Astrocyte (in vitro differentiated cells and primary cell): Measurements from ENCODE around the gene ATP9A. TPM values are rescaled to one million over a fixed set of nuclear protein-coding genes. Genes with fewer than 3 reads are reported as not detected.

Source experiments
- DNase-seq: peaks from one replicate; pipeline ENCODE4 v3.0.0-alpha.2; 2010; ENCODE audit warnings: low read depth
- FAIRE-seq: peaks from 2 replicates; lab custom pipeline; 2011; peaks lifted over from hg19 to GRCh38; lab: Jason Lieb, UNC
- H2AFZ ChIP-seq: 2 replicates; pipeline ENCODE4 v1.6.0; 2012; ENCODE audit warnings: low read depth, low read length, inconsistent platforms
- H3K27ac ChIP-seq: 2 replicates; pipeline ENCODE4 v1.5.1; 2011; ENCODE audit warnings: low read depth, low read length, inconsistent platforms
- H3K27me3 ChIP-seq: 2 replicates; pipeline ENCODE4 v1.6.0; 2011; ENCODE audit warnings: low read length, inconsistent platforms; ENCODE audit not compliant: insufficient read depth
- H3K36me3 ChIP-seq: 2 replicates; pipeline ENCODE4 v1.5.1; 2011; ENCODE audit warnings: low read length, inconsistent platforms; ENCODE audit not compliant: insufficient read depth
- H3K4me1 ChIP-seq: 2 replicates; pipeline ENCODE4 v1.5.1; 2011; ENCODE audit warnings: low read length, inconsistent platforms; ENCODE audit not compliant: insufficient read depth
- H3K4me2 ChIP-seq: 2 replicates; pipeline ENCODE4 v1.6.0; 2012; ENCODE audit warnings: low read length, inconsistent platforms
- H3K4me3 ChIP-seq: 2 replicates; pipeline ENCODE4 v1.5.1; 2011; ENCODE audit warnings: low read depth, mild to moderate bottlenecking, low read length, inconsistent platforms; ENCODE audit not compliant: insufficient read depth
- H3K79me2 ChIP-seq: 2 replicates; pipeline ENCODE4 v1.6.0; 2012; ENCODE audit warnings: mild to moderate bottlenecking, low read length, inconsistent platforms; ENCODE audit not compliant: insufficient read depth
- H3K9ac ChIP-seq: 2 replicates; pipeline ENCODE4 v1.6.0; 2012; ENCODE audit warnings: mild to moderate bottlenecking, low read length, inconsistent platforms
- H3K9me3 ChIP-seq: 2 replicates; pipeline ENCODE4 v1.5.1; 2012; ENCODE audit warnings: low read depth, mild to moderate bottlenecking, low read length, inconsistent platforms; ENCODE audit not compliant: insufficient read depth
- H4K20me1 ChIP-seq: 2 replicates; pipeline ENCODE4 v1.6.0; 2012; ENCODE audit warnings: low read length, inconsistent platforms; ENCODE audit not compliant: insufficient read depth
- H3K27ac Mint-ChIP-seq: one replicate; pipeline ENCODE4 v1.8.0; 2021; ENCODE audit warnings: mild to moderate bottlenecking, mixed read lengths; ENCODE audit not compliant: unreplicated experiment
- H3K27me3 Mint-ChIP-seq: one replicate; pipeline ENCODE4 v1.8.0; 2021; ENCODE audit warnings: low read depth, mixed read lengths; ENCODE audit not compliant: unreplicated experiment
- H3K36me3 Mint-ChIP-seq: one replicate; pipeline ENCODE4 v1.8.0; 2021; ENCODE audit warnings: low read depth, mixed read lengths; ENCODE audit not compliant: unreplicated experiment
- H3K4me1 Mint-ChIP-seq: one replicate; pipeline ENCODE4 v1.8.0; 2021; ENCODE audit warnings: low read depth, mixed read lengths; ENCODE audit not compliant: unreplicated experiment
- H3K4me3 Mint-ChIP-seq: one replicate; pipeline ENCODE4 v1.8.0; 2021; ENCODE audit warnings: mild to moderate bottlenecking, moderate library complexity, mixed read lengths; ENCODE audit not compliant: unreplicated experiment
- H3K9me3 Mint-ChIP-seq: one replicate; pipeline ENCODE4 v1.8.0; 2021; ENCODE audit warnings: mild to moderate bottlenecking, mixed read lengths; ENCODE audit not compliant: unreplicated experiment
- EZH2 ChIP-seq: IDR thresholded peaks from 2 replicates; pipeline ENCODE4 v1.6.1; 2012; ENCODE audit warnings: mild to moderate bottlenecking, low read length, inconsistent platforms; ENCODE audit not compliant: insufficient read depth
- total RNA-seq: library from RNA; stranded (reverse); gene quantifications from 2 replicates; pipeline ENCODE4 v1.2.1, GENCODE V29; 2021
- TF ChIP-seq, protein P1 (sequence below): IDR thresholded peaks from 2 replicates; pipeline ENCODE4 v1.5.1; 2011; ENCODE audit warnings: low read depth, mild to moderate bottlenecking, inconsistent platforms, low read length, moderate library complexity; ENCODE audit not compliant: insufficient read depth

ATP9A gene
- total RNA-seq, 1 donor from 2014 or later, result 12.9 TPM

DNA sequence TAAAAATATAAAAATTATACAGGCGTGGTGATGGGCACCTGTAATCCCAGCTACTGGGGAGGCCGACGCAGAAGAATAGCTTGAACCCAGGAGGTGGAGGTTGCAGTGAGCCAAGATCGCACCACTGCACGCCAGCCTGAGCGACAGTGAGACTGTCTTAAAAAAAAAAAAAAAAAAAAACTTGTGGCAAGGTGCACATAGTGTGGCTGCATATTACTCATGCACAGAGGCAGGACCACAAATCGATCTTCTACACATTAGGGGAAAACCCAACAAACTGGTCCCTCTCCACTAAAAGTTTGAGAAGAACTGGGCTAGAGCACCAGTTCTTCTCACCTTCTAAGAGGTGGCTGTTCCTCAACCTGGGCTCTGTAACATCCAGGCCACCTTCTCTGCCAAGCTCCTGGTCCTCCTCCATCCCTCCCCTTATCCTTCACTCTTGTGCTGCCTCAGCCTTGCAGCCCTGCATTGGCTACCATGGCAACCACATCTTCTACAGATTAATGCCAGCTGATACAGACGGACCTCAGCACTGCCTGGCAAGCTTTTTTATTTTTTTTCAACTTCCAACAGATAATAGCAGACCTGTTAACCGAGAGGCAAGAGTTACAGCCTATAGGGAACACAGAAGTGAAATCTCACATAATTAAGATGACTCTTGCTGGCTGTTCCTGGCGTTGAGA is 88.0 kb downstream of the ATP9A start:
- Histone ChIP-seq H3K4me3 (no peak overlapping the region), H3K9me3 (no peaks in the 10 kb centered on the region), H3K27ac (no peak overlapping the region), H3K4me1 (no peaks in the 10 kb centered on the region), H2AFZ (no peak overlapping the region), H3K9ac (no peak overlapping the region), H3K27me3 (no peaks in the 10 kb centered on the region), H3K36me3 (no peaks in the 10 kb centered on the region), H3K4me2 (no peak overlapping the region), H4K20me1 (peaks cover 4% of the 10 kb centered on the region), H3K79me2 (no peaks in the 10 kb centered on the region)
- no peak for TF ChIP-seq EZH2
- TF ChIP-seq, protein P1, sequence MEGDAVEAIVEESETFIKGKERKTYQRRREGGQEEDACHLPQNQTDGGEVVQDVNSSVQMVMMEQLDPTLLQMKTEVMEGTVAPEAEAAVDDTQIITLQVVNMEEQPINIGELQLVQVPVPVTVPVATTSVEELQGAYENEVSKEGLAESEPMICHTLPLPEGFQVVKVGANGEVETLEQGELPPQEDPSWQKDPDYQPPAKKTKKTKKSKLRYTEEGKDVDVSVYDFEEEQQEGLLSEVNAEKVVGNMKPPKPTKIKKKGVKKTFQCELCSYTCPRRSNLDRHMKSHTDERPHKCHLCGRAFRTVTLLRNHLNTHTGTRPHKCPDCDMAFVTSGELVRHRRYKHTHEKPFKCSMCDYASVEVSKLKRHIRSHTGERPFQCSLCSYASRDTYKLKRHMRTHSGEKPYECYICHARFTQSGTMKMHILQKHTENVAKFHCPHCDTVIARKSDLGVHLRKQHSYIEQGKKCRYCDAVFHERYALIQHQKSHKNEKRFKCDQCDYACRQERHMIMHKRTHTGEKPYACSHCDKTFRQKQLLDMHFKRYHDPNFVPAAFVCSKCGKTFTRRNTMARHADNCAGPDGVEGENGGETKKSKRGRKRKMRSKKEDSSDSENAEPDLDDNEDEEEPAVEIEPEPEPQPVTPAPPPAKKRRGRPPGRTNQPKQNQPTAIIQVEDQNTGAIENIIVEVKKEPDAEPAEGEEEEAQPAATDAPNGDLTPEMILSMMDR, result no peak
- Mint-ChIP-seq H3K27ac (no peak overlapping the region), H3K27me3 (peaks cover 2% of the 10 kb centered on the region), H3K36me3 (no peaks in the 10 kb centered on the region), H3K4me3 (no peak overlapping the region), H3K9me3 (peaks cover 4% of the 10 kb centered on the region), H3K4me1 (peaks cover 2% of the 10 kb centered on the region)
- FAIRE-seq (no peak), DNase-seq (no peak)

DNA sequence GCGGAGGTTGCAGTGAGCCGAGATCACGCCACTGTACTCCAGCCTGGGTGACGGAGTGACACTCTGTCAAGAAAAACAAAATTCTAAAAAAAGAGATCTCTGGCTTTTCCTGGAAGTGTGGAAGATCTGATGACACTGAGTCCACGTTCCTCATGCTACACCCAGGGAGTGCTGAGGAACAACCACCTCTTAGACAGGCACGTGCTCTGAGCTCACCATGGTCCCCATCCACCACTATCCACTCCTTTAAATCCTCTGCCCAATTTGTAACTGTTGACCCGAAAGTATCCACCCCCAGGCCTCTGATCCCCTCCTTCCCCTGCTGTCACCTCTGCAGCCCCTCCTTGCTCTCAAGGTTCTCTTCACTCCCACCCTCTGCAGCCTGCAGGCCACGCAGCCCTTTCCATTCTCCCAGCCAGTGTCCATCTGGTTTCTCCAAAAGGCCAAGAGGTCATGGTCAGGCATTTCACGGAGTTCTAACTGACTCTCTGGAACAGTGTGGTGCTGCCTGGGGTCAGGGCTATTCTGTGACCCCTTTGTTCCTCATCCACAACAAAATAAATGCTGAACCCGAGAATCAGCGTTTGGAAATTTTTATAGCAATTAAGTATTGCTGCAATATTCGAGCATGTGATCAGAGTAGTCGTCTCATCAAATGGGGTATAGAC is 88.8 kb downstream of the ATP9A start:
- Histone ChIP-seq H3K79me2 (no peaks in the 10 kb centered on the region), H3K9ac (no peak overlapping the region)

More for the DNA sequence above, 88.8 kb downstream of the ATP9A start:
- Histone ChIP-seq H3K4me1 (no peaks in the 10 kb centered on the region), H3K4me3 (no peak overlapping the region), H4K20me1 (peaks cover 4% of the 10 kb centered on the region), H2AFZ (no peak overlapping the region), H3K27ac (no peak overlapping the region), H3K4me2 (no peak overlapping the region), H3K27me3 (no peaks in the 10 kb centered on the region), H3K9me3 (no peaks in the 10 kb centered on the region), H3K36me3 (no peaks in the 10 kb centered on the region)
- no peak overlapping the region for H3K27ac Mint-ChIP-seq
- peaks cover 2% of the 10 kb centered on the region for H3K4me1 Mint-ChIP-seq
- H3K27me3 Mint-ChIP-seq, result peaks cover 2% of the 10 kb centered on the region
- DNase-seq (no peak), FAIRE-seq (no peak)
- peaks cover 4% of the 10 kb centered on the region for H3K9me3 Mint-ChIP-seq
- no peak overlapping the region for H3K4me3 Mint-ChIP-seq
- peaks cover 2% of the 10 kb centered on the region for H3K36me3 Mint-ChIP-seq
- no peak for TF ChIP-seq EZH2
- TF ChIP-seq, protein P1, result no peak
